Liver (tissue), 9 donors: ENCODE measurements around the gene PRR4. TPM values are rescaled to one million over a fixed set of nuclear protein-coding genes. Genes with fewer than 3 reads are reported as not detected.

Experiments used
- DNase-seq: peaks from one replicate; pipeline ENCODE4 v3.0.0-alpha.2; 2017; ENCODE audit warnings: low spot score
- H3K27ac ChIP-seq, 2 donors: one replicate each; pipeline ENCODE4 v1.7.0; 2013; ENCODE audit warnings: inconsistent platforms in 2 of 2, low read length in 2 of 2, control low read depth in 1 of 2, low read depth in 1 of 2, mild to moderate bottlenecking in 1 of 2
- H3K27me3 ChIP-seq, 4 donors: one replicate each; pipeline versions ENCODE4 v1.6.1 to v1.7.0; 2013; ENCODE audit warnings: low read length in 3 of 4, inconsistent platforms in 1 of 4, mild to moderate bottlenecking in 1 of 4, moderate library complexity in 1 of 4; ENCODE audit not compliant: control insufficient read depth in 4 of 4, insufficient read depth in 4 of 4
- H3K36me3 ChIP-seq, 4 donors: one replicate each; pipeline versions ENCODE4 v1.6.1 to v1.7.0; 2013; ENCODE audit warnings: low read length in 3 of 4, mild to moderate bottlenecking in 3 of 4, low read depth in 1 of 4, moderate library complexity in 1 of 4; ENCODE audit not compliant: control insufficient read depth in 4 of 4, insufficient read depth in 3 of 4
- H3K4me1 ChIP-seq, 4 donors: one replicate each; pipeline versions ENCODE4 v1.6.1 to v1.7.0; 2013; ENCODE audit warnings: low read length in 3 of 4, mild to moderate bottlenecking in 3 of 4, moderate library complexity in 1 of 4; ENCODE audit not compliant: control insufficient read depth in 4 of 4, insufficient read depth in 4 of 4
- H3K4me3 ChIP-seq, 3 donors: one replicate each; pipeline versions ENCODE4 v1.6.1 to v1.7.0; 2013; ENCODE audit warnings: low read length in 3 of 3, control low read depth in 1 of 3, low read depth in 1 of 3, mild to moderate bottlenecking in 1 of 3
- H3K9ac ChIP-seq, 2 donors: one replicate each; pipeline ENCODE4 v1.7.0; 2013; ENCODE audit warnings: low read length in 2 of 2, mild to moderate bottlenecking in 2 of 2, moderate library complexity in 2 of 2, control low read depth in 1 of 2, low read depth in 1 of 2
- H3K9me3 ChIP-seq, 4 donors: one replicate each; pipeline versions ENCODE4 v1.6.1 to v1.7.0; 2013; ENCODE audit warnings: low read length in 3 of 4; ENCODE audit not compliant: control insufficient read depth in 4 of 4
- ATF3 ChIP-seq: IDR thresholded peaks from 2 replicates; pipeline ENCODE4 v1.6.1; 2016; ENCODE audit warnings: antibody characterized with exemption
- CTCF ChIP-seq: fragments of 150-350 bp; IDR thresholded peaks from 2 replicates; pipeline ENCODE4 v1.5.1; 2017; ENCODE audit warnings: improper control_type of control experiment, low read depth, low read length; ENCODE audit not compliant: missing input control
- EGR1 ChIP-seq, 2 donors: IDR thresholded peaks; 2 replicates each; pipeline ENCODE4 v1.6.1; 2016 to 2018; ENCODE audit warnings: antibody characterized with exemption in 2 of 2, low read depth in 2 of 2
- FOXA1 ChIP-seq: IDR thresholded peaks from 2 replicates; pipeline ENCODE4 v1.6.1; 2016; ENCODE audit warnings: antibody characterized with exemption
- FOXA2 ChIP-seq: IDR thresholded peaks from 2 replicates; pipeline ENCODE4 v1.6.1; 2016; ENCODE audit warnings: antibody characterized with exemption
- GABPA ChIP-seq, 2 donors: IDR thresholded peaks in 1 of 2; conservative IDR thresholded peaks in 1 of 2; 2 replicates each; pipeline ENCODE4 v1.6.1; 2016; ENCODE audit warnings: antibody characterized with exemption in 2 of 2, mild to moderate bottlenecking in 1 of 2, moderate library complexity in 1 of 2
- HNF4A ChIP-seq, 2 donors: conservative IDR thresholded peaks; 2 replicates each; pipeline ENCODE4 v1.6.1; 2016; ENCODE audit warnings: antibody characterized with exemption in 2 of 2, mild to moderate bottlenecking in 2 of 2
- HNF4G ChIP-seq: IDR thresholded peaks from 2 replicates; pipeline ENCODE4 v1.6.1; 2016; ENCODE audit warnings: antibody characterized with exemption
- JUND ChIP-seq, 2 donors: IDR thresholded peaks; 2 replicates each; pipeline ENCODE4 v1.6.1; 2016; ENCODE audit warnings: antibody characterized with exemption in 2 of 2
- MAX ChIP-seq: IDR thresholded peaks from 2 replicates; pipeline ENCODE4 v1.6.1; 2016; ENCODE audit warnings: antibody characterized with exemption
- NR2F2 ChIP-seq: IDR thresholded peaks from 2 replicates; pipeline ENCODE4 v1.6.1; 2016; ENCODE audit warnings: antibody characterized with exemption
- RAD21 ChIP-seq, 2 donors: IDR thresholded peaks; 2 replicates each; pipeline ENCODE4 v1.6.1; 2016; ENCODE audit warnings: antibody characterized with exemption in 2 of 2, mild to moderate bottlenecking in 2 of 2
- REST ChIP-seq: IDR thresholded peaks from 2 replicates; pipeline ENCODE4 v1.6.1; 2016; ENCODE audit warnings: antibody characterized with exemption, mild to moderate bottlenecking
- RXRA ChIP-seq, 2 donors: IDR thresholded peaks; 2 replicates each; pipeline ENCODE4 v1.6.1; 2017 to 2018; ENCODE audit warnings: antibody characterized with exemption in 2 of 2, mild to moderate bottlenecking in 1 of 2
- SP1 ChIP-seq: IDR thresholded peaks from 2 replicates; pipeline ENCODE4 v1.6.1; 2018; ENCODE audit warnings: antibody characterized with exemption, mild to moderate bottlenecking
- TAF1 ChIP-seq: conservative IDR thresholded peaks from 2 replicates; pipeline ENCODE4 v1.6.1; 2016; ENCODE audit warnings: antibody characterized with exemption, mild to moderate bottlenecking
- YY1 ChIP-seq: IDR thresholded peaks from 2 replicates; pipeline ENCODE4 v1.6.1; 2016; ENCODE audit warnings: antibody characterized with exemption, mild to moderate bottlenecking
- ZBTB33 ChIP-seq: IDR thresholded peaks from 2 replicates; pipeline ENCODE4 v1.6.1; 2016; ENCODE audit warnings: antibody characterized with exemption
- WGBS: extraction: QIAGEN DNeasy Blood & Tissue Kit; methylation state at CpG from one replicate; pipeline ENCODE4 v1.1.7; 2013; 5-methylcytosine and 5-hydroxymethylcytosine counted together
- polyA plus RNA-seq, 2 donors: library from polyadenylated mRNA; stranded (reverse) in 1 of 2; unstranded in 1 of 2; fragments of 200-250 nt in 1 of 2; fragments of >200 nt in 1 of 2; fragmentation: Nextera tagmentation in 1 of 2; extraction: Ambion mirVana in 1 of 2; gene quantifications; one replicate each; pipeline versions ENCODE4 v1.2.1 to v1.2.3, GENCODE V29; 2013 to 2015
- total RNA-seq, 2 donors: library from RNA; depleted of rRNA; stranded (reverse); fragments of >200 nt; gene quantifications; one replicate each; pipeline ENCODE4 v1.2.3, GENCODE V29; 2014
- donor health status: healthy.
- donor health status: healthy.
- donor health status: healthy.
- donor health status: healthy.
- donor health status: healthy.

Gene PRR4
- total and polyA plus RNA-seq, 4 donors, result 0.56 to 3.5 (median 1.4) TPM

GRCh38 chr12:10824957-10825356 is 24.3 kb downstream of the PRR4 start:
- Histone ChIP-seq H3K4me1 (no peaks in the 10 kb centered on the region), H3K27me3 (no peaks in the 10 kb centered on the region), H3K27ac (no peak overlapping the region), H3K4me3 (no peak overlapping the region), H3K36me3 (no peaks in the 10 kb centered on the region), H3K9ac (no peak overlapping the region), H3K9me3 (no peaks in the 10 kb centered on the region)
- WGBS, result 87% methylated on average over 3 of the region's 3 CpGs
- TF ChIP-seq MAX (no peak), ZBTB33 (no peak), FOXA2 (no peak), NR2F2 (no peak), SP1 (no peak), CTCF (no peak), EGR1 (IDR thresholded peaks at IDR 0.05; ENCODE audit: low read depth in 2 of 2) (no peak), GABPA (IDR thresholded peaks at IDR 0.05 in 1 of 2, conservative IDR thresholded peaks at IDR 0.05 in 1 of 2) (no peak), YY1 (no peak), REST (no peak), JUND (IDR thresholded peaks at IDR 0.05) (no peak), ATF3 (no peak), TAF1 (no peak), FOXA1 (no peak), HNF4G (no peak), RAD21 (IDR thresholded peaks at IDR 0.05) (no peak), HNF4A (conservative IDR thresholded peaks at IDR 0.05) (no peak), RXRA (IDR thresholded peaks at IDR 0.05) (no peak)
- no peak for DNase-seq
